ENCODE data around the gene PPP2R3A.
"Not testable (repeated sequence)": the region's sequence is repeated elsewhere in the genome, so short reads cannot be mapped to it uniquely, and the experiment has no call there.

The PPP2R3A gene

GRCh38 chr3:136168236-136168635 is 202.7 kb downstream of the PPP2R3A start:
- not testable (repeated sequence) for DNase-seq

- no peak for DNase-seq
Observed at GRCh38 chr3:136171097-136171542, 205.6 kb downstream of the PPP2R3A start.

GRCh38 chr3:136173939-136174490 is 208.5 kb downstream of the PPP2R3A start:
- no peak for DNase-seq

- DNase-seq = no peak
Observed at GRCh38 chr3:136177876-136178275, 212.3 kb downstream of the PPP2R3A start.

GRCh38 chr3:136181741-136182140 is 216.2 kb downstream of the PPP2R3A start:
- DNase-seq = no peak

GRCh38 chr3:136184703-136185102 is 219.2 kb downstream of the PPP2R3A start:
- DNase-seq = no peak

GRCh38 chr3:136186344-136186743 is 220.8 kb downstream of the PPP2R3A start:
- no peak for DNase-seq

GRCh38 chr3:136186846-136187245 is 221.3 kb downstream of the PPP2R3A start:
- DNase-seq = no peak

GRCh38 chr3:136187868-136188267 is 222.3 kb downstream of the PPP2R3A start:
- no peak for DNase-seq

- no peak for DNase-seq
Observed at GRCh38 chr3:136189043-136189442, 223.5 kb downstream of the PPP2R3A start.

GRCh38 chr3:136189859-136190617 is 224.5 kb downstream of the PPP2R3A start:
- DNase-seq = no peak

- DNase-seq = not testable (repeated sequence)
Observed at GRCh38 chr3:136192195-136192594, 226.7 kb downstream of the PPP2R3A start.

GRCh38 chr3:136192831-136193230 is 227.3 kb downstream of the PPP2R3A start:
- DNase-seq = peak; percentile 31

GRCh38 chr3:136193278-136194054 is 227.9 kb downstream of the PPP2R3A start:
- peak; percentile 41 for DNase-seq

- peak; percentile 56 for DNase-seq
Observed at GRCh38 chr3:136194409-136195257, 229.1 kb downstream of the PPP2R3A start.

GRCh38 chr3:136195258-136196063 is 229.9 kb downstream of the PPP2R3A start:
- DNase-seq = peak; percentile 70

- DNase-seq = no peak
Observed at GRCh38 chr3:136196064-136196400, 230.5 kb downstream of the PPP2R3A start, which contains the start of gene MSL2. TSS of gene MSL2 (minus strand) at chr3:136196335. CDS start at chr3:136195113, 1,222 bp downstream.

- DNase-seq = peak; percentile 100
Observed at GRCh38 chr3:136196401-136197158, 231.1 kb downstream of the PPP2R3A start.

GRCh38 chr3:136197159-136197793 is 231.7 kb downstream of the PPP2R3A start:
- DNase-seq = peak; percentile 82

All from NCI-H526 treated with DMSO at 0.1 percent for 48 hours (cell line).